GM19043 (cell line): Measurements from ENCODE around the gene CLDN20.
"Not testable (repeated sequence)": the region's sequence is repeated elsewhere in the genome, so short reads cannot be mapped to it uniquely, and the experiment has no call there.

Experiments used
- ATAC-seq: cut with Tn5 transposase; IDR thresholded peaks from one replicate; pipeline ENCODE4 v1.9.1; 2021; ENCODE audit warnings: low read depth; ENCODE audit not compliant: unreplicated experiment

CLDN20 gene

GRCh38 chr6:155263373-155264063, at the start of gene CLDN20:
CLDN20 (plus strand) TSS chr6:155264013; CDS start chr6:155275720, 11,707 bp downstream.
- no peak for ATAC-seq

- no peak for ATAC-seq
These were observed 47.9 kb upstream of the CLDN20 start for GRCh38 chr6:155215906-155216305.

- ATAC-seq: no peak
These were observed 47.3 kb upstream of the CLDN20 start for GRCh38 chr6:155216312-155217046.

GRCh38 chr6:155218711-155219110, 45.1 kb upstream of the CLDN20 start:
- not testable (repeated sequence) for ATAC-seq

- no peak for ATAC-seq
These were observed 44.5 kb upstream of the CLDN20 start for GRCh38 chr6:155219299-155219698.

GRCh38 chr6:155219858-155220301, 43.9 kb upstream of the CLDN20 start:
- ATAC-seq: no peak

GRCh38 chr6:155221086-155221485, 42.7 kb upstream of the CLDN20 start:
- ATAC-seq: no peak

GRCh38 chr6:155222506-155222905, 41.3 kb upstream of the CLDN20 start:
- ATAC-seq: no peak

GRCh38 chr6:155223646-155224451, 40.0 kb upstream of the CLDN20 start:
- ATAC-seq: peak; percentile 96

- no peak for ATAC-seq
These were observed 39.2 kb upstream of the CLDN20 start for GRCh38 chr6:155224618-155225017.

GRCh38 chr6:155227046-155227445, 36.8 kb upstream of the CLDN20 start:
- ATAC-seq: no peak

- no peak for ATAC-seq
These were observed 35.2 kb upstream of the CLDN20 start for GRCh38 chr6:155228546-155229166.

GRCh38 chr6:155230975-155231374, 32.8 kb upstream of the CLDN20 start:
- ATAC-seq: not testable (repeated sequence)

GRCh38 chr6:155232848-155233247, 31.0 kb upstream of the CLDN20 start:
- no peak for ATAC-seq

- no peak for ATAC-seq
These were observed 29.6 kb upstream of the CLDN20 start for GRCh38 chr6:155234167-155234566.

- ATAC-seq: no peak
These were observed 29.1 kb upstream of the CLDN20 start for GRCh38 chr6:155234687-155235086.

- ATAC-seq: no peak
These were observed 28.7 kb upstream of the CLDN20 start for GRCh38 chr6:155235087-155235486.

- ATAC-seq: no peak
These were observed 26.2 kb upstream of the CLDN20 start for GRCh38 chr6:155237613-155238012.

GRCh38 chr6:155240905-155241600, 22.8 kb upstream of the CLDN20 start:
- no peak for ATAC-seq

- ATAC-seq: no peak
These were observed 21.8 kb upstream of the CLDN20 start for GRCh38 chr6:155241966-155242365.
